GM19395 (cell line): Measurements from ENCODE around the gene FOXD4.
"Not testable (repeated sequence)": the region's sequence is repeated elsewhere in the genome, so short reads cannot be mapped to it uniquely, and the experiment has no call there.

Experiments used
- ATAC-seq: cut with Tn5 transposase; IDR thresholded peaks from one replicate; pipeline ENCODE4 v1.9.1; 2021; ENCODE audit warnings: mild to moderate bottlenecking, moderate library complexity; ENCODE audit not compliant: unreplicated experiment

Gene FOXD4

DNA sequence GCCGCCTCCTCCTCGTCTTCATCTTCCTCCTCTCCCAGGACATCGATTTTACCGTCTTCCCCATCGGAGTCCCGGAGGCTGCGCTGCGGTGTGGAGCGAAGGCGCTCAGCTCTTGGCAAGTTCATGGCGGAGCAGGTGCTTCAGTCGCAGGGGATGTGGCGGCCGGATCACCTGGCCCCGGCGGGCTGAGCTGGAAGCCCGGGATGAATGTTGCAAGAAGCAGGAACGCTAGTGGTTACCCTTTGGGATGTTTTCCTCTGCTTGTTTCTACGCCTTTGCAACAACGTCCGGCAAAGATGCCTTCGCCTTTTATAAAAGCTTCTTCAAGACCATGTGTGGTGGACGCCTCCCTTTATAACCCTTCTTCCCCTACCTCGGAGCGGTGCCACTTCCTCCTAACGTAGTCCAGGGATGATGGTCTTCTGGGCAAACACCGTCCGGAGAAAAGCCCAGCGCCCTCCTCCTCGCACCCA is at the start of gene FOXD4:
Gene FOXD4 (minus strand): TSS at position 423 of the 473 bp plus-strand sequence. CDS start 298 bp downstream, at position 125.
- ATAC-seq: not testable (repeated sequence)

DNA sequence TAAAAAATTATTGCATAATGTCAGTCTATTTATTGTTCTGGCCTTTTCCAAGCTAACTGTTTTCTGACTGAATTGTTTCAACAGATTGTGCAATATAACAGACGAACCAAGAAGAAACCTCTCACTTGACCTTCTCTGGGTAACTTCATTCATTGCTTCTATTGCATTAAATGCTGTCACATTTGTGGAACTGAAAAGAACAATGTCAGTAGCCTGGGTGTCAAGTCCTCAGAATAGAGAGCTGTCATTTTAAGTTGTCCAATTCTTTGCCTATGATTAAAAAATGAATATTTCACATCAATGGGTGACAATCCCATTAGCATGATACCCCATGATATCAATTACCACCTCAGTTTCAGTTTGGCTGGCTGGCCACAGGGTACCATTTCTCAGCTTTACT is 41.7 kb upstream of the FOXD4 start:
- ATAC-seq: not testable (repeated sequence)

DNA sequence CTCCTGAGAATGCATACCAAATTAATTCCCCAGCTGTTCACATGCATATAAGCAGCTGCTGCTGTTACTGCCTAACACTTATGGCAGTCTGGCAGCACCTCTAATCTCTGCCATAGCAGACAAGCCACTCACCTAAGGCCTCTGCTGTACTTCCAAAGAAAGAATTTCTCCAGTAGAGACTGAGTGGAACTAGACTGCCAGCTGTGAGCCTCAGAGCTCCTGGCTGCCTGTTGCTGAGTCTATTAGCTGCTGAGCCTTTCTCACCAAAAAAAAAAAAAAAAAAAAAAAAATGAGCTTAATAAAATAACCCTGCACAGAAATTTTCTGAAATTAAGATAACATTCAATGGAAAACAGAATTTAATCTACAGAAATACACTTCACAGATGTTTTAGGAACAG is 33.0 kb upstream of the FOXD4 start:
- not testable (repeated sequence) for ATAC-seq

DNA sequence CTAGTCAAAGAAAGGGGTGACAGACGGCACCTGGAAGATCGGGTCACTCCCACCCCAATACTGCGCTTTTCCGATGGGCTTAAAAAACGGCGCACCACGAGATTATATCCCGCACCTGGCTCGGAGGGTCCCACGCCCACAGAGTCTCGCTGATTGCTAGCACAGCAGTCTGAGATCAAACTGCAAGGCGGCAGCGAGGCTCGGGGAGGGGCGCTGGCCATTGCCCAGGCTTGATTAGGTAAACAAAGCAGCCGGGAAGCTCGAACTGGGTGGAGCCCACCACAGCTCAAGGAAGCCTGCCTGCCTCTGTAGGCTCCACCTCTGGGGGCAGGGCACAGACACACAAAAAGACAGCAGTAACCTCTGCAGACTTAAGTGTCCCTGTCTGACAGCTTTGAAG is 21.7 kb upstream of the FOXD4 start:
- not testable (repeated sequence) for ATAC-seq

DNA sequence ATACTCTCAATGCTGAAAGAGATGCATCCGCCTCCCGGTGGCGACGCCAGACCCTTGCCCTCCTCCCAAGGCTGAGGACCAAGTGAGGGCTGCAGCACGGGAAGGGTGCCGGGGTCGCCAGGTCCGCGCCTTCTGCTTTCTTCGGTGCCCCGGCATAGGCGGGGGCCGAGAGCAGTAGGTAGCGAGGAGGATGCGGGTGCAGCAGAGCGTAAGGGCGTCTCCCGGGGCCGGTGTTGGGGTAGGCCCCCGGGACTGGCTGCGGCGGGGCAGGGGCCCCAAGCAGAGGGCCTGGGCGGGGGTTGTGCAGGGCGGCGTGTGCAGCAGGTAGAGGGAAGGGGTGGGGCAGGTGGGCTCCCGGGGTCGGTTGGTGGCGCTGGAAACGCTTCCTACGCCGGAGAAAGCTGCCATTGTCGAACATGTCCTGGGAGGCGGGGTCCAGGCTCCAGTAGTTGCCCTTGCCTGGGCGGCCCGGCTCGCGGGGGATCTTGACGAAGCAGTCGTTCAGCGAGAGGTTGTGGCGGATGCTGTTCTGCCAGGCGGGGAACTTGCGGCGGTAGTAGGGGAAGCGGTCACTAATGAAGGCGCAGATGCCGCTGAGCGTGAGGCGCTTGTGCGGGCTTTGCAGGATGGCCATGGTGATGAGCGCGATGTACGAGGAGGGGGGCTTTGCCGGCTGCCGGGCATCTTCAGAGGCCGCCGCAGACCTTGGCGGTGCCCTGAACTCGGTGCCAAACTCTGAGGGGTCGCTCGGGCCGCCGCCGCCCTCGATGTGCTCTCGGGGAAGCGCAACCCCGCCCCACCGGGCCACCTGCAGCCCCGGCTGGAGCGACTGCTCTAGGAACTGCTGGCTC is 848 bp downstream of the FOXD4 start:
- ATAC-seq: not testable (repeated sequence)

DNA sequence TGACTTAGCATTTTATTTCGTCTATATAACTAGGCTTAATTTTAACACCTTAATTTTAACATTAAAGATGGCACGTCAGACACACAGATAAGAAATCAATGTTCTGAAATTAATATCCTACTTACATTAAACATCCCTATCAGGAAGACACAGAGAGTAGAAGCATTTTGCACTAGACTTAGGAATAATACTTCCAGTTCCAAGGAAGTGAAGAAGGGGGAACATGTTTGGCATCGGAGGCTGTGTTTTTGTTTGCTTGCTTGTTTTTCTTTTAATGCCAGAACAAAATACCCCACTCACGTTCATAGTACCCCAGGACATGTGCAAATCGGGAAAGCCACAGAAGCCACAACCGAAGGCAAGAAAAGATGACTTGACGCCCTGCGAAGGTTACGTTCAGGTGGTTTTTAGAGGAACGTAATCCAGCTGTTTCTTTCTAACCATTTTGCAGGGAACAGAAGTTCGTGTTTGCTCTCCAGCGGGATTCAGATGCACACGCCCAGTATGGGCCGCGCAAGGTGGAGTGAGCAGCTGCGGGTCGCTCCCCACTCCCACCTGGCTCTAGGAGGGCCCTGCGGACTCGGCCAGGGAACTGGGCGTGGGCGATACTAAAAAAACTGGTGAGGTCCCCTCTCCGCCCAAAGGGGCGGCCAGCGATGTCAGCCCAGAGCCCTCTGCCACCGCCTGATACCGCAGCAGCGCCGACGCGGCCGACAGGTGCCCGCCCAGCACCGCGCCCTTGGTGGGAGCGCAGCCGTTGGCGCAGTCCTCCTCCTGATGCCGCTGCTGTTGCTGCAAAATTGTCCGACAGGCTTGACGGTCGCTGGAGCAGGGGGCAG is 1.8 kb downstream of the FOXD4 start:
- ATAC-seq: not testable (repeated sequence)

DNA sequence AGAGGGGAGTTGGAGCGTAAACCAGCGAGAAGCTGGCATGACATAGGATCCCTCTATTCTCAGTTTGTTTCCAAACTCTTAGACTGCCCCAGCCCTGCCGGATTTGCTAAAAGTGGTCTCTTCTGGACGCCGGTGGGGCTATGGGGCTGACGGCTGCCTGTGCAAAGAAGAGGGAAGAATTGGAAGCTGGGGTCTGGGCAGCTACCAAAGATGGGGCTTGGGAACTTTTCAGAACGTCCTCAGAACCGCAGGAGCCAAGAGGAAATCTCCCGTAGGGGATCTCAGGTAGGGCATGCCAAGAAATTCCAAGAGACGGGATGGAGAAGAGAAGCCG is 3.1 kb downstream of the FOXD4 start:
- not testable (repeated sequence) for ATAC-seq

DNA sequence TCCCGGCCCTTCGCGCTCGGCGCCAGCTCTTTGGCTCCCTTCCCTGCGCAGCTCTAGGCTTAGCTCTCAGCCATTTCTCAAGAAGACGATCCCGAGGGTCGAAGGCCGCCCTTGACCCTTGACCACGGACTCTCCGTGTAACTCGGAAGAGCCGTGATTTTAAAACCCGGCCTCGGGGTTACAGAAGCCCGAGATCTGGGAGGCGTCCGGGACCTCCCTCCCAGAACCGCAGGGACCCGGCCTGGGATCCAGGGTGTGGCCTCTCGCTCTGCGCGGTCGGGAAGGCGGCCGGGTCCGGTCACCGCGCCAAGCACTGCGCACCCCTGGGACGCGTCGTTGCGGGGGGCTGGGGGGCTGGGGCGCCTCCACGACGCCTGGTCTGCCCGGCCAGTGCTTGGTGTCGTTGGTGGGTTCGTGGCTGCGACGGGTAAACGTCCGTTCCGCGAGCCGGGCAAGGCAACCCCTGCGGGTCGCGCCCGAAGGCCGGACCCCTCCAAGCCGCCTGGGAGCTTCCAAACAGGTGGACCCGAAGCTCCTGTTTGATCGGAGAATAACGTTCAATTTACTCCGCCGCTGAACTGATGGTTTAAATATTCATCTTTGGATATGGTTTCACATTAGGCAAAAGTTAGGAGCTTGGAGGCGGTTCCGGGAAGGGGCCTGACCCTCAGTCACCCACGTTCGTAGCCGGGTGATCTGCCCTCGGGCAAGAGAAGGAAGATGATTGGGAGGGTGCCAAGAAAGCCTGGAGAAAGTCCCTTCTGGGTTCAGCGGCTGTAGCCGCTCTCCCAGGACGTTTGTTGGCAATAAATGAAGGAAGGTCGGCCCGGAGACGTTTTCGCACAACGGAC is 3.7 kb downstream of the FOXD4 start:
- peak; percentile 21 for ATAC-seq

DNA sequence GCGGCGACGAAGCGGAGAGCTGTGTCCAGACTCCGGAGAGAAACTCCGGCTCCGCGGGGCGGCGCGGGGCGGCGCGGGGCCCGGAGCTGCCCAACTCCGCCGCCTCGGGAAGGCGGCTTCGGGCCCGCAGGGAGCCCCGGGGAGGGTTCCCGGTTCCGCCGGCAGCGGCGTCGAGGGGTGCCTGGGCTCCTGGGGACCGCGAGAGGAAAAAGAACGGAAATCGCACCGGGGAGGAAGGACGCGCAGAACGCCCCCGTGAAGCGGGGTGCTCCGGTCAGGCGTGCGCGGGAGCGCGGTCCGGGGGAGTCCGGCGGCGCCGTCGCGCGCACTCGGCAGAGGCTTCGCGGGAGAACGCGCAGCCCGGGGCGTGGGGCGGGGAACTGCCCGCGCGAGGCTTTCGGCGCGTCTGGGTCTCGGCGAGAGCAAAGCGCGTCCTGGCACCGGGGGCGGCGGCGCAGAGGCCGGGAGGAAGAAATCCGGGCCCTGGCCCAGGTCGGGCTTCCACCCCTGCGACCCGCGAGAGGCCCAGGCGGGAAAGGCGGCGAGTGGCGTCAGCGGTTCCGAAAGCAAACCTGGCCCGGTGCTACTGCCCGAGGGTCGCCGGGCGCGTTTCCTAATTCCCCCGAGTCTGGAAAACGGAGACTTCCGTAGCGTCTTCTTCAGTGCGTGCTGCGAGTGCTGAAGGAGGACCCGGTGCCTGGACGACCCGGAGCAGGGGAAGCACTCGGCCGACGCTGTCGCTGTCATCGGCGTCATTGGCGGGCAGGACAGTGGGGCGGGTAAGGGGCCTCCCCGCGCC is 4.5 kb downstream of the FOXD4 start:
- peak; percentile 69 for ATAC-seq

DNA sequence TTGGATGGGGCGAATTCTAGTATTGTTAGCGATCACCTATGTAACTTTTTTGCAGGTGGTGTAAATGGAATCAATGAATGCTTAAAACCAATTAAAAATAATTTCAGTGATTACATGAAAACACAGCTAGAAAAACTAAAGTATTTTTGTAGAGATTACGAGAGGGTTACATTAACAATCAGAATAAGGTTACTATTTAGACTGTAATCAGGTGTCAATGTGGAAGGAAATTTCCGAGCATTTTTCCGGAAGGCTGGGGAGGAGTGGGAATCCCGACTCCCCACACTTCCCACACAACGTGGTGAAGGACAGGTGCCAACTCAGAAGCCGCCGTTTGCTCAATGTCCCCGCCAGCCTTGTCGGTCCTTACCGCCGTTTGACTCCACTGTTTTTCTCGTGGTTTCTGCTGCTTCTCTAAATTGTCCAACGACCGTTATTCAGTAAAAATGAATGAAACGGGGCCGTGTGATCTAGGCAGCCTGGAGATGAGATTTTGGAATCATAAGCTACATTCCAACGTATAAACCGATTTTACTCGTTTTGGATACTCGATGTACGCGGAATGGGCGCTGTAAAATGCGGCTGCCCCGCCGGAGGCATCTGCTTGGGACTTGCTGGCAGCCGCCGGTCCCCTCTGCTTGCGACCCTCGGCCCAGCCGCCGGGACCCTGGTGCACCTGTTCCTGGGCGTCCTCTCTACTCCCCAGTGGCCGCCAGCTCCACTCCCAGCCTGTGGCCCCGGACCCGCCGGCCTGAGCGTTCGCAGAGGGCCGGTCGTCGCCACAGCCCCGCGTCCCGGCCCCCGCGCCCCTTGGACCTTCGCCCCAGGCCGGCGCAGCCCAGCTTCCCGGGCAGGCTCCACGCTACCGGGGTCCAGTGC is 5.4 kb downstream of the FOXD4 start:
- ATAC-seq: not testable (repeated sequence)

DNA sequence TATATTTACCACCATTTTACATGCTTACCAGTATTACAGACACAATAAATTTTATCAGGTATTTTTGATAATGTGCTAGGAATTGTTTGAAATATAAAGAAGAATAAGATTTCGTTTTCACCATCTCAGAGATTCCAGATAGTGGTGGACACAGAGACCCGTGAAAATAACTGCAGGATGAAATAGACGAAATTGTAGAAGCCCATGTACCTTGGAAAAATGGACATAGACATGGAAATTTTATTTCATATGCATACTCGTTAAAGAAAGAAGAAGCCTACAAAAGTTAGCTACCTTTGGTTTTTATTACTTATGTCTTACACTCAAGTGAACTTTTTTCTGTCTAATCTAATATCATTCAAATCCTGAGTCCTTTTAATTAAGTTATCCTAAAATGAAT is 7.5 kb downstream of the FOXD4 start:
- ATAC-seq: not testable (repeated sequence)

DNA sequence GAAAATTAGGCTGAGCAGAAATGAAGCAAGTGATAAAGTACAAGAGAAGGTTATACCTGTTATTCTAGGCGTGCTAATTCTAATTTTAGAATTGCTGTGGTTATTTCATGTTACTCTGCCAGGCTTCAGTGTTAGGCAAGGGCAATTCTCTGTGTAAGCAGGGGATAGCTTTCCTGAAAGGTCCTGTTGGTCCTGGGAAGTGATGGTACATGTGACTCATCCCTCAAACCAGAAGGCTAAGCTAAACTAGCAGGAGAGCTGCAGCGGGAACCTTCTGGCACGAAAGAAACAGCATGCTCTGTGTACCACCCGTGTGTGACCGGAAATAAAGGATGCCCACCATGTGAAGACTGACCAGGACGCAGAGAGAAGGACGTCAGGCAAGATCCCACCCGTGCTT is 8.7 kb downstream of the FOXD4 start:
- not testable (repeated sequence) for ATAC-seq

DNA sequence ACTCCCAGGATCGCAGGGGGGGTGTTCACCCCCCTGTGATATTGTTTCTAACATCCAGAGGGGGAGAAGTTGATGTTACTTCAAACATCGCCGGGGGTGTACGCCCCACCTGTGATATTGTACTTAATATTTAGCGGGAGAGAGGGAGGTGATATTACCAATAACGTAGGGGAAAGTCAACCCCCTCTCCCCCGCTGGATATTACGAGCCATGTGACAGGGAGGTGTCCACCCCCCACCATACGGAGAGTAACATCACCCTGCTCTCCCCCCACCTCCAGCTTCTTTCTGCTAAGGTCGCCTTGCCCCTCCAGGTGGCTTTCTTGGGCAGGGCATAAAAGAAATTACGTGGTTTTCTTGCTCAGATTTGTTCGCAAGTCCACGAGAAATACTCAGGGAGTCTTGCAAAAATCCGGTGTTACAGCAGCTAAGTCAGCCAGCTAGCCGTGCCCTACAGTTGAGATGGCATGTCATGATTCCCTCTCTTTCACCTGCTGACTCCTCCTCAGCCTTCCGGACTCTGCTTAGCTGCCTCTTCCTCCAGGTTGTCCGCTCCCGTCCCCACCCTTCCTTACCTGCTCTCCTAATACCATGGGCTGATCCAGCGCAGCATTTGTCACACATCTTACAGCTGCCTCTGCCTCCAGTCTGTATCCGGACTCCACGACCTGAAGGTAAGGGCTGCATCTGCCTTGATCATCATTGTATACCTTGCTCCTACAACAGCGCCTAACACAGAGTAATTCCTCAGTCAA is 9.3 kb downstream of the FOXD4 start:
- not testable (repeated sequence) for ATAC-seq

DNA sequence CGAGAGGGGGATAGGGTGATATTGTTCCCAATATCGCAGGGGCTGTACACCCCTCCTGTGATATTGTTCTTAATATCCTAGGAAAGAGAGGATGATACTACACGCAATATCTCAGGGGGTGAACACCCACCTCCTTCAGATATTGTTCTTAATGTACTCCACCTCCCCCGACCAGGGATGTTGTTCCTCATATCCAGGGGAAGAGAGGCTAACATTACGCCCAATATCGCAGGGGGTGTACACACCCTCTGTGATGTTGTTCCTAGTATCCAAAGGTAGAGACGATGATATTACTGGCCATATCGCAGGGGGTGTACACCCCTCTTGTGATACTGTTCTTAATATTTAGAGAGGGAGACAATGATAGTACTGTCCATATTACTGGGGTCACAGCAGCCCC is 12.2 kb downstream of the FOXD4 start:
- ATAC-seq: not testable (repeated sequence)

DNA sequence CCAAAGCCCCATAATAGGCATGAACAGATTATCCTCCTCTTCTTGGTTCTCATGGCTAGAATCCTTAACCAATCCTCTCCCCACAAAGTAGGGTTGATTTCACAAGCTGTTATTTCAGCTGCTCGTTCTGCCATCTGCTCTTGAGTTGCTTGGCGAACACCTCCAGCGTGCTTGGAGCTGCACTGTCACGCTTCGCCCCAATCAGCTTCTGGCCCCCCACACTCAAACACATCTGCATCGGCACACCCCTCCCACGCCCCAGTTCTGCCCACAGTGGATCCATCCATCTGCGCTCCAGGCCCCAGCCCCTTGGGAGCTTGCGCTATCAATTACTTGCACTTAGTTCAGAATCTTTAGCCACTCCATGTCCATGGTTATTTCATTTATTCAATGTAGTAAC is 17.8 kb downstream of the FOXD4 start:
- ATAC-seq: not testable (repeated sequence)

DNA sequence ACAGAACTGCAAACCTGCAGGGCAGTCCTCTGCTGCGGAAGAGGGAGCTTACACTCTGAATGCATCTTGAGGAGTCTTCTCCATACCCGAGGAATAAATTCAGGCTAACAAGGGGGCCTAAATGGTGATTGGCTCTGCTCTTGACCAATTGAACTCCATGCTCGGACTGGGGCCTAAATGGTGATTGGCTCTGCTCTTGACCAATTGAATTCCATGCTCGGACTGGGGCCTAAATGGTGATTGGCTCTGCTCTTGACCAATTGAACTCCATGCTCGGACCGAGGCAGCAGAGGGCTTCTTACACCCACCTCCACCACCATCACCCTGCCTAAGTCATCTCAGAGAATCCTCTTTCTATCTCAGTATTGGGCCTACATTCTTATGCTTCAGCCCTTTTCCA is 18.4 kb downstream of the FOXD4 start:
- not testable (repeated sequence) for ATAC-seq

DNA sequence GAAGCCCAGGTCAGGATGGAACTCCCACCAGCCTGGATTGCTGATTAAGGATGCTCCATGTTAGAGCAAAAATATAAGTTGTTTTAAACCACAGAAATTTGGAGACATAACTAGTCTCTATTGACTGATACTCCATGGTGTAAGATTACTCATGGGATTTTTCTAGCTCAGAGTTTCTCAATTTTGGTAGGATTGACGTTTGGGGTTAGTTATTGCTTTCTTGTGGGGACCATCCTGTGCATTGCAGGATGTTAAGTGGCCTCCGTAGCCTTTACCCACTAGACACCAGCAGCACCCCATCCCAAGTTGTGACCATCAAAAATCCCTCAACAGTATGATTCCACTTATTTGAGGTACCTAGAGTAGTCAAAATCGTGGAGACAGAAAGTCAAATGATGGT is 19.4 kb downstream of the FOXD4 start:
- ATAC-seq: not testable (repeated sequence)

DNA sequence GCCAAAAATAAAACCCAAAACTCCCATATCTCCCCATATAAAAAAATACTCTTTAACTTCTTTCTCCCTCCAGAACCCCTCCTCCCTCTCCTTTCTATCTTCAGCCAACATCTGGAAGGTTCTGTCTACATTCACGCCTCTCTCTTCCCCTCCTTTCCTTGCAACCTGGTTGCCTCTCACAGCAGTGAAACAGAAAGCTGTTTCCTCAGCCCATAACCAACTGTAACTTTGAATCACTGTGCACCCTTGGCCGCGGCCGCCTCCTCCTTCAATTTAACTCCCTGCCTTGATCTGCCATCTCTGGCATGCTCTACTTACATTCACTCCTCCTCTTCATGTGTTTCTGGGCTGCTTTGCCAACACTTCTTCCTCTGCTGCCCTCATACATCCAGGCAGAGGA is 23.2 kb downstream of the FOXD4 start:
- not testable (repeated sequence) for ATAC-seq
